Upper lobe of left lung (tissue), 4 donors: ENCODE data around the gene SLAIN1.

Experiments used
- POLR2A ChIP-seq, 4 donors: fragments of 450-650 bp; IDR thresholded peaks; one replicate each; pipeline ENCODE4 v1.5.1; 2016 to 2017; ENCODE audit warnings: antibody characterized with exemption in 4 of 4, mild to moderate bottlenecking in 2 of 4
- TF ChIP-seq, protein P1 (sequence below), 6 experiments: fragments of 450-650 bp in 4 of 6; fragments of 200-600 bp in 2 of 6; sonication (generic) in 2 of 6; IDR thresholded peaks; one replicate each; pipeline ENCODE4 v1.5.1; 2016 to 2019; ENCODE audit warnings: antibody characterized with exemption in 6 of 6

DNA sequence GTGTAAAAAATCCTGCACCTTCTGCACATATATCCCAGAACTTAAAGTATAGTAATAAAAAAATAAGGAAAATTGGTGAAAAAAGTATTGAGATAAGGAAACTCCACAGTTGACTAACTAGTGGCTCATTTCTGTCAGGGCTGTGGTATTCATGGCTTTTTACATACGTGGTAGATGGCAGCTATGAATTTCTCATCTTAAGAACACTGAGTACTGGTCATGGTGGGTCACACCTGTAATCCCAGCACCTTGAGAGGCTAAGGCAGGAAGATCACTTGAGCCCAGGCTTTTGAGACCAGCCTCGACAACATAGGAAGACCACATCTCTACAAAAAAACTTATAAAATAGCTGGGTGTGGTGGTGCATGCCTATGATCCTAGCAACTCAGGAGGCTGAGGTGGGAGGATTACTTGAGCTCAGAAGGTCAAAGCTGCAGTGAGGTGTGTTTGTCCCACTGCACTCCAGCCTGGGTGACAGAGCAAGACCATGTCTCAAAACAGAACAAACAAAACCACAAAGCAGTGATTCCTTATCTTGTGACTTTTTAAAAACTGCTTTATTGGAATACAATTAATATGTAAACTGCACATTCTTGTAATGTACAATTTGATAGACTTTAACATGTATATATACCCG is 16.8 kb downstream of the SLAIN1 start:
- TF ChIP-seq, protein P1, sequence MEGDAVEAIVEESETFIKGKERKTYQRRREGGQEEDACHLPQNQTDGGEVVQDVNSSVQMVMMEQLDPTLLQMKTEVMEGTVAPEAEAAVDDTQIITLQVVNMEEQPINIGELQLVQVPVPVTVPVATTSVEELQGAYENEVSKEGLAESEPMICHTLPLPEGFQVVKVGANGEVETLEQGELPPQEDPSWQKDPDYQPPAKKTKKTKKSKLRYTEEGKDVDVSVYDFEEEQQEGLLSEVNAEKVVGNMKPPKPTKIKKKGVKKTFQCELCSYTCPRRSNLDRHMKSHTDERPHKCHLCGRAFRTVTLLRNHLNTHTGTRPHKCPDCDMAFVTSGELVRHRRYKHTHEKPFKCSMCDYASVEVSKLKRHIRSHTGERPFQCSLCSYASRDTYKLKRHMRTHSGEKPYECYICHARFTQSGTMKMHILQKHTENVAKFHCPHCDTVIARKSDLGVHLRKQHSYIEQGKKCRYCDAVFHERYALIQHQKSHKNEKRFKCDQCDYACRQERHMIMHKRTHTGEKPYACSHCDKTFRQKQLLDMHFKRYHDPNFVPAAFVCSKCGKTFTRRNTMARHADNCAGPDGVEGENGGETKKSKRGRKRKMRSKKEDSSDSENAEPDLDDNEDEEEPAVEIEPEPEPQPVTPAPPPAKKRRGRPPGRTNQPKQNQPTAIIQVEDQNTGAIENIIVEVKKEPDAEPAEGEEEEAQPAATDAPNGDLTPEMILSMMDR (IDR thresholded peaks at IDR 0.05), result no peak
- no peak for TF ChIP-seq POLR2A (IDR thresholded peaks at IDR 0.05)
